T-helper 2 cell treated with Interferon-gamma antibody and Interleukin-4, amounts not matched to agents 5 μg/mL and 100 μg/mL, for 36 hours (primary cell): ENCODE data around the gene FHIT.

Experiments
- DNase-seq: peaks from one replicate; pipeline ENCODE4 v3.0.0; 2021; ENCODE audit warnings: low spot score
- H3K27ac Mint-ChIP-seq: one replicate; pipeline ENCODE4 v1.8.0; 2021; ENCODE audit warnings: mild to moderate bottlenecking, mixed read lengths
- H3K27me3 Mint-ChIP-seq: one replicate; pipeline ENCODE4 v1.8.0; 2021; ENCODE audit warnings: low read depth, mixed read lengths
- H3K36me3 Mint-ChIP-seq: one replicate; pipeline ENCODE4 v1.8.0; 2021; ENCODE audit warnings: low read depth, mixed read lengths
- H3K4me1 Mint-ChIP-seq: one replicate; pipeline ENCODE4 v1.8.0; 2021; ENCODE audit warnings: low read depth, mixed read lengths
- H3K4me3 Mint-ChIP-seq: one replicate; pipeline ENCODE4 v1.8.0; 2022; ENCODE audit warnings: mild to moderate bottlenecking, moderate library complexity, mixed read lengths
- H3K9me3 Mint-ChIP-seq: one replicate; pipeline ENCODE4 v1.8.0; 2021; ENCODE audit warnings: mixed read lengths

The FHIT gene

DNA sequence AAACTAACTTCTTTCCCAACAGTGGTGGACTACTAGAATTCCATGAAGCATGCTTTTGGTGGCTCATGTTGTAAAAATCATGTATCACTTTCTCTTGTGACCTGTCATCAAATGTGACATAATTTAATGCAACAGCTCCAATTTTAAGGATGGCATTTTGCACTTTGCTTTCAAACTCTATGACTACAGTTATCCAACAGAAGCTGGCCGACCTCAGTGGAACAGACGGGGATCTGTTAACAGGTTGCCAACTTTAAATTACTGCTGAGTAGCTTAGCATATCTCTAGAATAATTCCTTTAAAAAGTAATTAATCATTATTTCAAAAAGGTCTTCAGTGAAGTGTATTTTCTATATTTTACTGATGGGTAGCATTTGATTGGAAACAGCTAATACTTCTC lies 907.4 kb downstream of the FHIT start:
- Mint-ChIP-seq H3K4me1 (no peaks in the 10 kb centered on the region), H3K9me3 (peaks cover 6% of the 10 kb centered on the region), H3K27me3 (no peaks in the 10 kb centered on the region), H3K27ac (no peak overlapping the region), H3K4me3 (no peak overlapping the region), H3K36me3 (no peaks in the 10 kb centered on the region)
- DNase-seq: no peak

DNA sequence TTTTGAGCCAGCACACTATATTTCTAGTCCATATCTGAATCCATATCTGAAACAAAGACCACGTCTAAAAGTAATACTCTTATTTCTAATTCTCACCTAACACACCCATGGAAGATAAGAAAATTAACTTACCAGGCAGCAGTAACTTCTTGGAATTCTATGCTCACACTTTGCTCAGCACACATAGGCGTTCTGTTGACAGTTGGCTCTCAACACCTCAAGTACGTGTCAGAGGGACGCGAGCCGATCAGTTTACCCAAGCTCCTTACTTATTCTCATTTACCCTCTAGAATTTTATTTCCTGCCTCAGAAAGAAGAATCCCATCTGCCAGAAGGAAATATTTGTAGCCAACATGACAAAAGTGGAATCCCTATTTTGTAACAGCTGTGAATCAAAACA lies 911.9 kb downstream of the FHIT start:
- no peaks in the 10 kb centered on the region for H3K9me3 Mint-ChIP-seq
- no peak for DNase-seq
- H3K36me3 Mint-ChIP-seq: peaks cover 2% of the 10 kb centered on the region
- no peak overlapping the region for H3K4me3 Mint-ChIP-seq
- H3K27me3 Mint-ChIP-seq: no peaks in the 10 kb centered on the region
- no peaks in the 10 kb centered on the region for H3K4me1 Mint-ChIP-seq
- no peak overlapping the region for H3K27ac Mint-ChIP-seq

DNA sequence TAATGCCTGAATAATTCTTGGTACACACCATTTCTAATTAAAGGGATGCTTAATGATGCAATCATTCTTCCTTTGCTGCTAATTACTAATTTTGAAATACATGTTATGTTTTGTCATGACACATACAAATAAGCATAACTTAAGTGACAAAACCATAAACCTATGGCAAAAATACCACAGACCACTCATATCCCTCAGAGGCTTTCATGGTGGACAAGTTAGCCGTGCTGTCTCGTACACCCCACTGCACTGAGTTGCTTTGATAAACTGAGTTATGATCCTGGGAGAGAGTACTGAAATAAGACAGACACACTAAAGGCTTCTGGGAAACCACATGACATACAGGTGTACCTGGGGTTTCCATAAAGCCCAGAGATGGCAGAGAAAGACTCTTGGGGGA lies 913.8 kb downstream of the FHIT start:
- no peak overlapping the region for H3K4me3 Mint-ChIP-seq
- peaks cover 3% of the 10 kb centered on the region for H3K9me3 Mint-ChIP-seq
- no peak overlapping the region for H3K27ac Mint-ChIP-seq
- peaks cover 2% of the 10 kb centered on the region for H3K36me3 Mint-ChIP-seq
- H3K27me3 Mint-ChIP-seq: no peaks in the 10 kb centered on the region
- no peak for DNase-seq
- H3K4me1 Mint-ChIP-seq: peaks cover 5% of the 10 kb centered on the region

DNA sequence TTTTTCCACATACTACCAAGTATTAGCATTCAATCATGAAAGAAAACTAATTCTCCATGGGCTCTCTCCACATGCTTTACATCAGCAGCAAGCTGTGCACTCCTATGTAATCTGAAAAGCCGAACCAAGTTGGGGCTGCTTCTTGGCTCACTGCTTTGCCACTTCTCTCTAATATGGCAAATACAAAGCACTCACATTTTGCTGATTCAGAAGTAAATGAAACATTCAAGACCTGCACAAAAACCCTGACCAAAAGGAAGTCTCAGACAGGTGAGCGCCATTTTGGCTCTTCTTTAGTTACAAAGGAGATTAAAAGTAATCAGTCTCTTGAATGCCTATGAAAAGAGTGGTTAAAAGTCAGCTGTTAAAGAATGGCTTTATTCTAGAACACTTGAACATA lies 915.2 kb downstream of the FHIT start:
- DNase-seq: no peak
- peaks cover 10% of the 10 kb centered on the region for H3K9me3 Mint-ChIP-seq
- peaks cover 5% of the 10 kb centered on the region for H3K4me1 Mint-ChIP-seq
- no peaks in the 10 kb centered on the region for H3K27me3 Mint-ChIP-seq
- H3K27ac Mint-ChIP-seq: no peak overlapping the region
- no peak overlapping the region for H3K4me3 Mint-ChIP-seq
- H3K36me3 Mint-ChIP-seq: peaks cover 5% of the 10 kb centered on the region

DNA sequence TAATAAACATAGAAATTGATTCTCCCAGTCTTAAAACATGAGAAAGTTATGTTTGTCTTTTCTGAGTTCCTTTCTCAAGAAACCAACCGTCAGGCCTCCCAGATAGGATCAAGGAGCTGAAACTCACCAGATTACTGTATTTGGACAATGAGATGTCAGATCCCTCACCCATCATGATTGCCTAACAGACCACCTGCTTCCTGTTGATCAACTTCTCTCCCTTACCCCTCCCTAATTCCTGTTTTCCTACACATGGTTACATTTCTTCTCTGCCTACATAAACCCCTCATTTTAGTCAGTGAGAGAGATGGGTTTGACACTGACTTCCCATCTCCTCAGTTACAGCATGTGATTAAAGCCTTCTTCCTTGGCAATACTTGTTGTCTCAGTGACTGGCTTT lies 917.5 kb downstream of the FHIT start:
- no peak for DNase-seq
- H3K27ac Mint-ChIP-seq: no peak overlapping the region
- H3K4me3 Mint-ChIP-seq: no peak overlapping the region
- peaks cover 5% of the 10 kb centered on the region for H3K4me1 Mint-ChIP-seq
- H3K36me3 Mint-ChIP-seq: peaks cover 5% of the 10 kb centered on the region
- no peaks in the 10 kb centered on the region for H3K27me3 Mint-ChIP-seq
- H3K9me3 Mint-ChIP-seq: peaks cover 10% of the 10 kb centered on the region

DNA sequence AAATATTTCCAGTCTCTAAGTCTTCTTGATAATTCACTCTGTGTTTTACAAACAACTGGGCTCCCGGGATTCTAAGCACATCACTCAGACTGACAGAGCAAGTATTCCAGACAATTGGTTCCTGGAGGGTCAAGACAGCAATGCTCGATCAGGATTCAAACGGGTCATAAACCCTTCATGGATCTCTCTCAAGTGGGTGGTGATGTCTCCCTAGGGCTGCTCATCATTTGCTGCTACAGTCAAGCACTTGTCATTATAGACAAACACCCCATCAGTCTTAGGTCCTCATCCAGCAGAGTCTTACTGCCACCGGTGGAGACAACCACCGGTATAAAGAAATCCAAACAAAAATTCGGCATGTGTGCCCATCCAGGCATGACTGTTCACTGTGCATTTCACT lies 921.1 kb downstream of the FHIT start:
- peaks cover 5% of the 10 kb centered on the region for H3K4me1 Mint-ChIP-seq
- H3K9me3 Mint-ChIP-seq: peaks cover 10% of the 10 kb centered on the region
- H3K27ac Mint-ChIP-seq: no peak overlapping the region
- no peaks in the 10 kb centered on the region for H3K27me3 Mint-ChIP-seq
- no peak for DNase-seq
- peaks cover 3% of the 10 kb centered on the region for H3K36me3 Mint-ChIP-seq
- H3K4me3 Mint-ChIP-seq: no peak overlapping the region

DNA sequence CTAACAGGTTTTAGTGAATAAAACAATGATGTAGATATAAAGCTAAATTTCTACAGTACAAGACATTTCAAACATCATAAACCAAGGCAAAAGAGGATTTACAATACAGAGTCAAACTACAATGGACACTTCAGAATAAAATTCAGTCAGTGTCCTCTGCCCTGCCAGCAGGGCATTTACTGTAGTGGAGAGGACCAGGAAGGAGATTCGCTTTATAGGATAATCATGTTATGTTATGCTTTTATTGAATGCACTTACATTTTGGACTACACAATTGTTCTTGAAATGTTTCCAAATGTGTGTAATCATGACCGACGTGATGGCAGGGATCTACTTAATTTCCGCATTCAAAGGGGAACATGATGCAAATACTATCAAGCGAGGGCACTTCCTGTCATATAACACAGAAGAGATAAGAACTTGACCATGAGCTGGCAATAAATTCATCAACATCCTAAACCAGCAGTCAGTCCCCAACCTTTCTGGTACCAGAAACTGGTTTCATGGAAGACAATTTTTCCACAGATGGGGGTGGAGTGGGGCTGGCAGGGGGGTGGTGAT lies 925.6 kb downstream of the FHIT start:
- Mint-ChIP-seq H3K4me3 (no peak overlapping the region), H3K9me3 (no peaks in the 10 kb centered on the region), H3K27ac (no peak overlapping the region), H3K27me3 (no peaks in the 10 kb centered on the region), H3K4me1 (no peaks in the 10 kb centered on the region), H3K36me3 (no peaks in the 10 kb centered on the region)
- DNase-seq: no peak

DNA sequence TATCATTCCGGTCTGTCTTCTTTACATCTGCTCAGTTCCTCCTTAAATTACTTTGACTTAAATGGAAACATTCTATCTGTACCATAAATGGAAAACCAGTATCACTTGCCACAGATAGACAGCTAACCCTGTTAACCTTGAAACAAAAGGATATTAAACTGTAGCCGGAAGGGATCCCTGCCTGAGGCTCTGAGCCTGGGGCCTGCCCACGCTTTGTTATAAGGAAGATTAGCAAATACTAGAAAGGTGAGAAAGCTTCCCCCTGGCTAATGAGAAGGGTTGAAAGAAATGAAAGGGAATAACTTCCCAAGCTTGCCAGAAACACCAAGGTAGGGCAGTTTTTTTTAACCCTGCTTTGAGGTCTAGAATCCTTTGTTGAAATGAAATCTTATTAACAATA lies 927.6 kb downstream of the FHIT start:
- H3K36me3 Mint-ChIP-seq: no peaks in the 10 kb centered on the region
- DNase-seq: no peak
- H3K27ac Mint-ChIP-seq: no peak overlapping the region
- H3K4me1 Mint-ChIP-seq: no peaks in the 10 kb centered on the region
- H3K27me3 Mint-ChIP-seq: no peaks in the 10 kb centered on the region
- H3K9me3 Mint-ChIP-seq: no peaks in the 10 kb centered on the region
- no peak overlapping the region for H3K4me3 Mint-ChIP-seq

DNA sequence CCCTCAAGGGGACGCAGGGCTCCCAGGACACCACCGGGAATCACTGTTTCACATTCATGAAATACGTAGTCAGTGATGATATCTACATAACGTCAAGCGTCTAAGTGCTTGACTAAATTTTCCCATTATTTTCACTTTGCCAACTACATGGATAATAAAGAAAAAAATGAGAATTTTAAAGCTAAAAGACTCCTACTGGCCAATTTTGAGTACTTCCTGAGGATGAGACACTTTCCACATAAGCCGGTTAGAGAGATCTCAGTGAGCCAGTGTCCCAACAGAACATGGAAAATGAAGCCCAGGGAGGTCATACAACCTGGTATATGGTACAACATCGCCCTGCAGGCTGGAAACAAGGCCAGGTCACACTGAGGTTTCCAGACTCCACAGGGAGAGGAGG lies 928.1 kb downstream of the FHIT start:
- H3K4me1 Mint-ChIP-seq: no peaks in the 10 kb centered on the region

DNA sequence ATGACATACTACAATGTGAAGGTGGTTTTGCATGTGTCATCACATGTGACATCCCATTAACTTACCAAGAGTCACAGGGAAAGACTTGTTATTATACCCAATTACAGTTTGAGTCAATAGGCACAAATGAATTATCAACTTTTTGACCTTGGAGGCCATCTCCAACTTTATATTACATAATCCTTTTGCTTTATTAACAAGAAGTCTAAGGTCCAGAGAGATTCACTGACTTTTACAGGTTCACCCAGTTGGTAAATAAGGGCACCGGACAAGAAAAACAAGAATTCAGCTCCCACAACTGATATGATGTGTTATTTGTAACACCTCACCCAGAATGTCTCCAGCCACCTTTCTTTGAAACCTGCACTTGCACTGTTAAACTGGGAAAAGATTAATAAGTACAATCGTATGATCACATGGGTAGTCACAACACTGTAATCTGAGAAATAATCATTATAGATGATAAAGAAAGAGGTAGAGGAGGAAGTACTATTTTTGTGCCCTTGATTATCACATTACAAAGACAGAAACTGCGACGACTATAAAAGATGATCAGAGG lies 928.9 kb downstream of the FHIT start:
- no peaks in the 10 kb centered on the region for H3K36me3 Mint-ChIP-seq
- no peak overlapping the region for H3K27ac Mint-ChIP-seq
- no peaks in the 10 kb centered on the region for H3K27me3 Mint-ChIP-seq
- H3K4me3 Mint-ChIP-seq: no peak overlapping the region
- no peak for DNase-seq
- H3K4me1 Mint-ChIP-seq: no peaks in the 10 kb centered on the region
- H3K9me3 Mint-ChIP-seq: no peaks in the 10 kb centered on the region

More for the DNA sequence above, 928.1 kb downstream of the FHIT start:
- Mint-ChIP-seq H3K4me3 (no peak overlapping the region), H3K9me3 (no peaks in the 10 kb centered on the region), H3K27ac (no peak overlapping the region), H3K27me3 (no peaks in the 10 kb centered on the region), H3K36me3 (no peaks in the 10 kb centered on the region)
- no peak for DNase-seq

DNA sequence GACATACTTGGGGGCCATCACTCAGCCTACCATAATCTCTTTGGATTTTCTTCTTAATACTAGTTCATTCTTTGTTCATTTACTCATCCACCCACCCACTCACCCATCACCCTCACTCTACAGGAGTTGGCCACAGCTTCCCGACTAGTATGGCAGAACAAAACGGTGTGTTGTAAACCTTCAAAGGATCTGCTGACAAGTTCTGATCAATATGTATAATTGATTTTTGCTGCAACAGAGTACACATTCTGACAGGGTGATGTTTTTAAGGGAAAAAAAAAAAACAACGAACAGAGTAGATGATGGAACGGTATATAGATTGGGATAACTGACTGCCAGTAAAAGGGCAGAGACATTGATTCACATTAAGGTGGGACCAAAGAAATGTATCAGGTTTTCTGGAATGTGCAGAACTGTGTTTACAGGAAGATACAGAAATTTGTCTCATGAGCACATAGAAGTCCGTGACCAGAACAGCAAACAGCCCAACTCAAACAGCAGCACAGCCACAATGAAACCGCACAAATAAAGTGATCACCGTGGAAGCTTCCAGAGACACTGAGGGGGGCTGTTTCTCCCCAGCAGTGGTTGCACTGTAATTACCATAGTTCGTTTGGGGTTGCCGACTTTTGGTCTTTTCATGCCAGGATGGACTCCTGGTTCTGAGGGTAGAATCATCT lies 931.9 kb downstream of the FHIT start:
- Mint-ChIP-seq H3K9me3 (peaks cover 6% of the 10 kb centered on the region), H3K27me3 (no peaks in the 10 kb centered on the region), H3K27ac (no peak overlapping the region), H3K4me3 (no peak overlapping the region), H3K4me1 (no peaks in the 10 kb centered on the region), H3K36me3 (no peaks in the 10 kb centered on the region)
- no peak for DNase-seq

DNA sequence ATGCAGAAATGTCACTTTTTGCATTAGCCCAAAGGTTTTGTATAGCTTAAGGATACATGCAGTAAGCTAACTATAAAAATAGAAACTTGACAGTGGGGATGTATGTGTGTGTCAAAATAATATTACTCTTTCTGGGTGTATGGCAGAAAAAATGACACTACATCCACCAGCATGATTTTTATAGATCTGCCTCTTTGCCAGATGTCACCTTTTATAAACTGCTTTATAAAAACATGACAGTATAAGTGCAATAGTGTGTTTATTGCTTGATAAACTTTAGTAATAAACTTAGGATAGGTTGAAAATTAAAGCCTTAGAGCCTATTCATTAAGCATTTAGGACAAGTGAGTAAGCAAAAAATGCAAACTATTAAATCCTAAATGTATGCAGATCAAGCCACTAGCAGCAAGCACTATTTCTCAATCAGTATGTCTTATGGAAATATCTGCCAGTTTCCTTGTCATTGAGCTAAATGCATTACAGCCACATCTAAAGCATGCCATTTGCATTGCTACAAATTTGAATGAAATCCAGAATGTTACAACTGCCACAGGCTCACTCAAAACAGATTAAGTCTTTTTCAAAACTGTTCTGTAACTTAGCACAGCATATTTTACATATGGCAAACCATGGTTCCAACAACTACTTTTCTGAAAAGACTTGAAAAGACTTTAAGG lies 935.0 kb downstream of the FHIT start:
- Mint-ChIP-seq H3K27me3 (no peaks in the 10 kb centered on the region), H3K9me3 (peaks cover 6% of the 10 kb centered on the region), H3K4me3 (no peak overlapping the region), H3K36me3 (peaks cover 3% of the 10 kb centered on the region), H3K27ac (no peak overlapping the region), H3K4me1 (peaks cover 3% of the 10 kb centered on the region)
- DNase-seq: no peak

DNA sequence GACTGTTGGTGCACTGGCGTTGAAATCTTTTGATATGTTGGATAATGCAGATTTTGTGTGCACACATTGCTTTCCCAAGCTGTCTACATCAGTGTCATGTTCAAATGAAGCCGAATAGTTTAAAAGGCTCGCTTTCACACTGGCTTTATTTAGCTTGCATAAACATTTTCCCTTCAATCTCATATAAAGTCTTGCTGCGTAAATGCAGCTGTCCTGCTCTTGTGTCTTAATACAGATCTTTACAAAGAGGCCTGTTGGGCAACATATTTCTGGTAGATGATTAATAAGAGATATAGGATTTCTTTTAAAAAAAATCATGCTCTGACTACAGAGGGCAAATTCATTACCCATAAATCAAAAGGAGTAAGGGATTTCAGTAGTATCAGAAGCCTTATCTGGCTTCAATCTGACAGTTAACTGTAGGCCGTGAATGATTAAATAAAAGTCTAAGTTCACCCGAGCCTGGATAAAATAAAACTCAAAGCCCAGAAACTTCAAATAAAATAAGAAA lies 937.2 kb downstream of the FHIT start:
- no peaks in the 10 kb centered on the region for H3K27me3 Mint-ChIP-seq

DNA sequence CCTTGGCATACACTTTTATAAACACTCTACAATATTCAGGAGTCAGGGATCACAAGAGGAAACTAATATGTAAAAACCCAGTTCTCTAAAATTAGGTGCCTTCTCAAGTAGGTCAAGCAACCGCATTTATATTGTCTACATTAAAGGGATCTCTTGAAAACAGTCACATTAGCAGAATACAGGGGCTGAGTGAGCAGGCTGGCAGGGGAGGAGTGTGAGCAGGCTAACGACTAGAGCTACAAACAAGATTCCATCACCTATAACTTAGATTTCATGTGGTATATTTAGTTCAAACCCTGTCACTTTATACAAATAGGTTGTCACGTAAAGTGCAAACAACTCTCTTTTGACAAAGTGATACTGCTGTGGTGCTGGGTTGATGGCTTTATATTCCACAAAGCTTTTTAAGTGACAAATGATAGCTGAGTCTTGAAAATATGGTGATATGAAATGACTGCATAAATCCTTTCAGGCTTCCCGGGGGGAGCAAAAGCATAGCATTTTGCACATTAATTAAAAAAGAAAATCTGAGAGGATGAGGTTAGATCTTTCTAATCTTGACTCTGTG lies 937.9 kb downstream of the FHIT start:
- Mint-ChIP-seq H3K27me3 (no peaks in the 10 kb centered on the region), H3K4me3 (no peak overlapping the region), H3K4me1 (peaks cover 3% of the 10 kb centered on the region), H3K27ac (no peak overlapping the region), H3K36me3 (peaks cover 3% of the 10 kb centered on the region), H3K9me3 (peaks cover 6% of the 10 kb centered on the region)
- no peak for DNase-seq

More for the DNA sequence above, 937.2 kb downstream of the FHIT start:
- H3K4me1 Mint-ChIP-seq: peaks cover 3% of the 10 kb centered on the region
- no peak overlapping the region for H3K4me3 Mint-ChIP-seq
- peaks cover 6% of the 10 kb centered on the region for H3K9me3 Mint-ChIP-seq
- DNase-seq: no peak
- H3K36me3 Mint-ChIP-seq: peaks cover 3% of the 10 kb centered on the region
- no peak overlapping the region for H3K27ac Mint-ChIP-seq
